K562 (cell line): ENCODE results near the gene CTF1. TPM values are rescaled to one million over a fixed set of nuclear protein-coding genes. Genes with fewer than 3 reads are reported as not detected.

Experiments used
- BCL6 ChIP-seq: fragments of 250-450 bp; sonication (Bioruptor Pico); IDR thresholded peaks from 2 replicates; pipeline ENCODE4 v1.4.0; 2020
- CC2D1A ChIP-seq: fragments of 450-650 bp; IDR thresholded peaks from 2 replicates; pipeline ENCODE4 v1.6.1; 2017; ENCODE audit warnings: mild to moderate bottlenecking
- CGGBP1 ChIP-seq: fragments of 250-450 bp; sonication (Bioruptor Pico); IDR thresholded peaks from 2 replicates; pipeline ENCODE4 v1.9.0; 2021; ENCODE audit warnings: mild to moderate bottlenecking
- CREB3L1 ChIP-seq: fragments of 450-650 bp; IDR thresholded peaks from 2 replicates; pipeline ENCODE4 v1.6.1; 2014; ENCODE audit warnings: low read depth, mild to moderate bottlenecking, moderate library complexity, borderline replicate concordance
- DPF2 ChIP-seq: fragments of 450-650 bp; IDR thresholded peaks from 2 replicates; pipeline ENCODE4 v1.6.1; 2016
- E2F3 ChIP-seq: fragments of 250-450 bp; sonication (Bioruptor Pico); IDR thresholded peaks from 2 replicates; pipeline ENCODE4 v1.4.0; 2020; ENCODE audit warnings: mild to moderate bottlenecking
- FOXM1 ChIP-seq, 2 experiments: fragments of 450-650 bp in 1 of 2; sonication (generic) in 1 of 2; formaldehyde crosslinking in 1 of 2; IDR thresholded peaks; 2 replicates each; pipeline versions ENCODE4 v1.6.1 to v1.9.0; 2017 to 2022; ENCODE audit warnings: low read depth in 2 of 2, mild to moderate bottlenecking in 2 of 2, missing genetic modification reagents in 1 of 2, moderate library complexity in 1 of 2
- IFI16 ChIP-seq: fragments of 250-450 bp; sonication (Bioruptor Pico); IDR thresholded peaks from 2 replicates; pipeline ENCODE4 v2.1.2; 2022; ENCODE audit warnings: mild to moderate bottlenecking, inconsistent platforms
- MAZ ChIP-seq, 2 experiments: fragments of 450-650 bp in 1 of 2; sonication (generic) in 1 of 2; formaldehyde crosslinking; IDR thresholded peaks in 1 of 2; conservative IDR thresholded peaks in 1 of 2; 2 replicates each; pipeline versions ENCODE4 v1.4.0 to v1.5.0; 2020; ENCODE audit warnings: mild to moderate bottlenecking in 1 of 2, missing genetic modification reagents in 1 of 2
- NFATC3 ChIP-seq: fragments of 450-650 bp; IDR thresholded peaks from 2 replicates; pipeline ENCODE4 v1.6.1; 2017; ENCODE audit warnings: mild to moderate bottlenecking
- NR2C2 ChIP-seq, 2 experiments: fragments of 200-800 bp in 1 of 2; sonication (Bioruptor generic) in 1 of 2; sonication (generic) in 1 of 2; formaldehyde crosslinking in 1 of 2; IDR thresholded peaks; 2 replicates each; pipeline versions ENCODE4 v1.6.1 to v1.8.0; 2016 to 2022; ENCODE audit warnings: mild to moderate bottlenecking in 1 of 2, missing compliant biosample characterization in 1 of 2, missing genetic modification characterization in 1 of 2, missing genetic modification reagents in 1 of 2
- NUFIP1 ChIP-seq: fragments of 450-650 bp; IDR thresholded peaks from 2 replicates; pipeline ENCODE4 v1.6.1; 2018; ENCODE audit not compliant: partially characterized antibody
- PHF21A ChIP-seq: fragments of 450-650 bp; IDR thresholded peaks from 2 replicates; pipeline ENCODE4 v1.6.1; 2017; ENCODE audit warnings: low read depth, borderline replicate concordance
- RBM22 ChIP-seq: fragments of 200-400 bp; formaldehyde crosslinking; IDR thresholded peaks from 2 replicates; pipeline ENCODE4 v1.6.1; 2018; ENCODE audit warnings: low read length, low read depth; ENCODE audit not compliant: poor library complexity, severe bottlenecking
- SMAD3 ChIP-seq: fragments of 450-650 bp; formaldehyde crosslinking; conservative IDR thresholded peaks from 2 replicates; pipeline ENCODE4 v1.4.0; 2020; ENCODE audit warnings: mild to moderate bottlenecking
- SMAD4 ChIP-seq: fragments of 250-450 bp; sonication (Bioruptor Pico); conservative IDR thresholded peaks from 2 replicates; pipeline ENCODE4 v1.8.0; 2021; ENCODE audit warnings: inconsistent platforms, mild to moderate bottlenecking, moderate library complexity
- TFAP4 ChIP-seq: sonication (generic); formaldehyde crosslinking; IDR thresholded peaks from 2 replicates; pipeline ENCODE4 v1.8.0; 2022; ENCODE audit warnings: missing genetic modification reagents, mild to moderate bottlenecking, moderate library complexity, borderline replicate concordance
- THRB ChIP-seq: fragments of 450-650 bp; formaldehyde crosslinking; conservative IDR thresholded peaks from 2 replicates; pipeline ENCODE4 v1.4.0; 2022; ENCODE audit warnings: mild to moderate bottlenecking, missing genetic modification characterization
- YY1 ChIP-seq, 3 experiments: IDR thresholded peaks; 2 replicates each; pipeline ENCODE4 v1.6.1; 2011; ENCODE audit warnings: low read length in 2 of 3, mild to moderate bottlenecking in 2 of 3, moderate library complexity in 2 of 3, borderline replicate concordance in 1 of 3, control low read depth in 1 of 3, low read depth in 1 of 3; ENCODE audit not compliant: insufficient read depth in 3 of 3, insufficient replicate concordance in 2 of 3, control insufficient read depth in 1 of 3, insufficient read length in 1 of 3; ENCODE audit errors: extremely low read depth in 1 of 3
- ZNF398 ChIP-seq: fragments of 250-450 bp; sonication (Bioruptor Pico); IDR thresholded peaks from 2 replicates; pipeline ENCODE4 v1.8.0; 2021; ENCODE audit warnings: moderate library complexity, mild to moderate bottlenecking, inconsistent platforms
- polyA plus RNA-seq, 8 experiments: library from polyadenylated mRNA; depleted of rRNA in 4 of 8; stranded (reverse) in 5 of 8; unstranded in 3 of 8; fragments of >200 nt; fragmentation: Nextera tagmentation in 2 of 8; fragmentation: Illumina TruSeq in 1 of 8; extraction: Ambion mirVana in 2 of 8; extraction: Trizol in 1 of 8; gene quantifications; 2 replicates each; pipeline versions ENCODE4 v1.2.1 to v1.2.3, GENCODE V29; 2011 to 2014; ENCODE audit warnings: inconsistent platforms in 1 of 8, missing spikeins in 1 of 8
- total RNA-seq, 7 experiments: library from RNA; depleted of rRNA in 6 of 7; stranded (reverse); fragments of >200 nt in 6 of 7; fragmentation: Illumina TruSeq in 2 of 7; extraction: Trizol in 2 of 7; gene quantifications; 2 replicates each; pipeline versions ENCODE4 v1.2.1 to v1.2.3, GENCODE V29; 2011 to 2021; ENCODE audit warnings: low replicate concordance in 1 of 7

Gene CTF1
- total and polyA plus RNA-seq, 9 of the 15 experiments (the other 6 are each of a cell fraction or from before 2014, with no cell fraction given) = 0.24 to 2.5 (median 0.44) TPM

- TF ChIP-seq CC2D1A (no peak), CREB3L1 (no peak), NUFIP1 (no peak), ZNF398 (CRISPR knock-in tag) (no peak), CGGBP1 (no peak), FOXM1 (IDR thresholded peaks at IDR 0.05; ENCODE audit: low read depth) (no peak), FOXM1 (CRISPR knock-in tag; IDR thresholded peaks at IDR 0.05; ENCODE audit: low read depth) (no peak), BCL6 (no peak), SMAD4 (CRISPR knock-in tag) (0 out of 2 replicates have a peak, but pooled peaks have one; percentile 26), THRB (CRISPR knock-in tag) (no peak), NFATC3 (no peak), YY1 (IDR thresholded peaks at IDR 0.05; ENCODE audit: borderline replicate concordance in 1 of 3, control insufficient read depth in 1 of 3, extremely low read depth in 1 of 3, insufficient read depth in 3 of 3, insufficient read length in 1 of 3, insufficient replicate concordance in 2 of 3, low read depth in 1 of 3, low read length in 2 of 3) (peak in 2 of 3 experiments; percentile 46 to 48), MAZ (CRISPR knock-in tag; conservative IDR thresholded peaks at IDR 0.05 in 1 of 2, IDR thresholded peaks at IDR 0.05 in 1 of 2) (0 out of 4 replicates have a peak, but pooled peaks of 1 of the 2 experiments have one; percentile 29), RBM22 (no peak), SMAD3 (no peak), IFI16 (no peak), NR2C2 (CRISPR knock-in tag; IDR thresholded peaks at IDR 0.05) (no peak), NR2C2 (tag; IDR thresholded peaks at IDR 0.05) (no peak), DPF2 (no peak), TFAP4 (CRISPR knock-in tag) (no peak), E2F3 (CRISPR knock-in tag) (no peak), PHF21A (no peak)
Observed at GRCh38 chr16:30924076-30924912, 27.9 kb downstream of the CTF1 start (continued).
